Measurements from ENCODE around the gene RASGRF1. TPM values are rescaled to one million over a fixed set of nuclear protein-coding genes. Genes with fewer than 3 reads are reported as not detected.

The RASGRF1 gene
- total and polyA plus RNA-seq, 2 donors (not counting 1 experiment from before 2014, with no cell fraction given) = 0.09 TPM; not detected in 1

DNA sequence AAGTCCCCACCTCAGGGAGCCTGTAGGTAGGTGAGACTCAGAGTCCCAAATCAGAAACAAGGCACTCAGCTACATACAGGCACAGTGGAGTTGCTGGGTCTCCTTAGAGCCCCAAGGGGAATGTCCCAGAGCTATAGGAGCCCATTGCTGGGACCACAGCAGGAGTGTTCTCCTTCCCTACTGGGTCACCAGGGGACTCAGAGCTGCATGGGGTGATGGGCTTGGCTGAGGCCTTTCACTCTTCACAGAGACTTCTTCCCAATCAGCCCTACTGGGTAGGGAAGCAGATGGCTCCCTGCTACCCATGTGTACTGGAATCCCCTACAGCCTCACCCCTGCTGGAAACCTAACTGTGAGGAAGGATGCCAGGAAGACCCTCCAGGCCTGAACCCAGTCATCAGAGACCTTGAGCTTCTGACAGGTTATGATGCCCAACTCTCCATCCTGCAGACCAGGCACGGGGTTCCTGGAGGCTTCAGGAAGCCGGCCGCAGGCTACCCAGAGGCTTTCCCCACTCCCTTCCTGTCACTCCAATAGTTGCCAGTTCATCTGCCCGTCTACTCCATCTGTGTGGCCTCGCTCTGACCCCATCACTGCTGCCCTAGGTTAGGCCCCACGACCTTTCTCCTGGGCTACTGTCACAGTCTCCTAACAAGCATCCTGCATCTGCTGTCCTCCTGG lies 24.0 kb downstream of the RASGRF1 start:
- no peak for TF ChIP-seq EZH2 (IDR thresholded peaks at IDR 0.05; ENCODE audit: low read length, missing control alignments)
- TF ChIP-seq, protein P1, sequence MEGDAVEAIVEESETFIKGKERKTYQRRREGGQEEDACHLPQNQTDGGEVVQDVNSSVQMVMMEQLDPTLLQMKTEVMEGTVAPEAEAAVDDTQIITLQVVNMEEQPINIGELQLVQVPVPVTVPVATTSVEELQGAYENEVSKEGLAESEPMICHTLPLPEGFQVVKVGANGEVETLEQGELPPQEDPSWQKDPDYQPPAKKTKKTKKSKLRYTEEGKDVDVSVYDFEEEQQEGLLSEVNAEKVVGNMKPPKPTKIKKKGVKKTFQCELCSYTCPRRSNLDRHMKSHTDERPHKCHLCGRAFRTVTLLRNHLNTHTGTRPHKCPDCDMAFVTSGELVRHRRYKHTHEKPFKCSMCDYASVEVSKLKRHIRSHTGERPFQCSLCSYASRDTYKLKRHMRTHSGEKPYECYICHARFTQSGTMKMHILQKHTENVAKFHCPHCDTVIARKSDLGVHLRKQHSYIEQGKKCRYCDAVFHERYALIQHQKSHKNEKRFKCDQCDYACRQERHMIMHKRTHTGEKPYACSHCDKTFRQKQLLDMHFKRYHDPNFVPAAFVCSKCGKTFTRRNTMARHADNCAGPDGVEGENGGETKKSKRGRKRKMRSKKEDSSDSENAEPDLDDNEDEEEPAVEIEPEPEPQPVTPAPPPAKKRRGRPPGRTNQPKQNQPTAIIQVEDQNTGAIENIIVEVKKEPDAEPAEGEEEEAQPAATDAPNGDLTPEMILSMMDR (conservative IDR thresholded peaks at IDR 0.05 in 1 of 2, IDR thresholded peaks at IDR 0.05 in 1 of 2; ENCODE audit: low read depth in 1 of 2, low read length in 2 of 2) = no peak
- no peak overlapping the region for H3K4me3 ChIP-seq (replicated peaks in 1 of 4; ENCODE audit: control extremely low read depth in 1 of 4, insufficient read depth in 1 of 4, low read depth in 3 of 4, low read length in 4 of 4)
- no peaks in the 10 kb centered on the region for H3K79me2 ChIP-seq (ENCODE audit: control insufficient read depth, insufficient read depth, low read length)

DNA sequence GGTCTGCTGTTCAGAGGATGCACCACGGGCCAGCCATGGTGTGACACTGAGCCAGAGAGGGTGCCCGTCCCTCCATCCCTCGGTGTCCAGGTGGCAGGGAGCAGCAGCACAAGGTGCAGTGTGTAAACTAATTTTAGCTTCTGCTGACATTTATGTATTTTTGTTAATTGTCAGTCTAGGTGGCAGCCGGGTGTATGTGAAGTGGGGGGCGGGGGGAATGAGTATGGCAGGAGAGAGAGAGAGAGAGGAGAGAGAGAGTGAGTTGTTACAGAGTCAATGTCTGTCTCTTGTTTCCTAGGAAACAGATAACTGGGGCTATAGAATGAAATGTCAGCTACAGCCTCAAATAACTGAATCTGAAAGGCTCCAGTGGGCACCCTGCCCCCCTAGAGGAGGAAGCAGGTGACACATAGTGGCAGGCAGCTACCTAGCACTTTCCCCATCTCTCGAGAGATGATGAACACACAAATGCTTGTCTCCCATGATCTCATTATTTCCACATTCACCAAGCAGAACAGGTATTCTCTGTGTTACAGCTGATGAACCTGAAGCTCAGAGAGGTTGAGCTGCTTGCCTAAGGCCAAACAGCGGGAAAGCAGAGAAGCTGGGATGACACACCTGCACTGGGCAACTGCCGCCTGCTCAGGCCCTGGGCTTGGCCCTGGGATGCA lies 24.7 kb downstream of the RASGRF1 start:
- Histone ChIP-seq H4K20me1 (ENCODE audit: control insufficient read depth, extremely low read depth, insufficient read depth, low read length) (no peaks in the 10 kb centered on the region), H2AFZ (ENCODE audit: low read length) (no peak overlapping the region)

More for the DNA sequence above, 24.0 kb downstream of the RASGRF1 start:
- DNase-seq (ENCODE audit: low read depth in 2 of 2) = no peak
- Histone ChIP-seq H3K36me3 (ENCODE audit: control insufficient read depth, insufficient read depth, low read length) (no peaks in the 10 kb centered on the region), H4K20me1 (ENCODE audit: control insufficient read depth, extremely low read depth, insufficient read depth, low read length) (no peaks in the 10 kb centered on the region), H3K9ac (ENCODE audit: insufficient read depth, low read length) (no peak overlapping the region), H3K9me3 (ENCODE audit: control insufficient read depth, insufficient read depth, low read depth, low read length) (no peaks in the 10 kb centered on the region), H3K27ac (ENCODE audit: insufficient read depth, low read length) (no peak overlapping the region), H3K4me1 (ENCODE audit: control insufficient read depth, extremely low read depth, insufficient read depth, low read length) (no peaks in the 10 kb centered on the region), H3K4me2 (ENCODE audit: extremely low read depth, insufficient read depth, low read length) (no peak overlapping the region), H3K27me3 (ENCODE audit: control insufficient read depth, insufficient read depth, low read length) (no peaks in the 10 kb centered on the region), H2AFZ (ENCODE audit: low read length) (no peak overlapping the region)

DNA sequence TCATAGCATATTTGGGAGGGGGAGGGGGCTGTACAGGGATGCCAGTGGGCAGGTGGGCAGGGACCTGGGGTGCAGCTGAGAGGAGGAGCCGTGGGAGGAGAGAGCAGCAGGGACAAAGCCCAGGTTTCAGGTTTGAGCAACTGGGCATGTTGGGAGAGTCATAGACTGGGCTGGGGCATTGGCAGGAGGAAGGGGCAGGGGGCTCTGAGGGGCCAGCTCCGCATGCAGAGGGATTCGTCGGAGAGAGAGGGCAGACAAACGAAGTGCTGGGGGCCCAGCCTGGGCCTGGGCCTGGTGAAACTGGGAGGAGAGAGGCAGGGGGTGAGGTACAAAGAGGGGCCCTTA lies 25.2 kb downstream of the RASGRF1 start:
- no peak overlapping the region for H3K4me2 ChIP-seq (ENCODE audit: extremely low read depth, insufficient read depth, low read length)
- H3K27me3 ChIP-seq (ENCODE audit: control insufficient read depth, insufficient read depth, low read length) = no peaks in the 10 kb centered on the region
- no peak for DNase-seq (ENCODE audit: low read depth in 2 of 2)
- H3K4me1 ChIP-seq (ENCODE audit: control insufficient read depth, extremely low read depth, insufficient read depth, low read length) = no peaks in the 10 kb centered on the region
- H3K36me3 ChIP-seq (ENCODE audit: control insufficient read depth, insufficient read depth, low read length) = no peaks in the 10 kb centered on the region
- H3K9ac ChIP-seq (ENCODE audit: insufficient read depth, low read length) = no peak overlapping the region
- no peaks in the 10 kb centered on the region for H3K79me2 ChIP-seq (ENCODE audit: control insufficient read depth, insufficient read depth, low read length)
- no peaks in the 10 kb centered on the region for H3K9me3 ChIP-seq (ENCODE audit: control insufficient read depth, insufficient read depth, low read depth, low read length)
- TF ChIP-seq EZH2 (IDR thresholded peaks at IDR 0.05; ENCODE audit: low read length, missing control alignments) = no peak
- TF ChIP-seq, protein P1 (conservative IDR thresholded peaks at IDR 0.05 in 1 of 2, IDR thresholded peaks at IDR 0.05 in 1 of 2; ENCODE audit: low read depth in 1 of 2, low read length in 2 of 2) = no peak
- H2AFZ ChIP-seq (ENCODE audit: low read length) = no peak overlapping the region
- no peak overlapping the region for H3K4me3 ChIP-seq (replicated peaks in 1 of 4; ENCODE audit: control extremely low read depth in 1 of 4, insufficient read depth in 1 of 4, low read depth in 3 of 4, low read length in 4 of 4)
- no peaks in the 10 kb centered on the region for H4K20me1 ChIP-seq (ENCODE audit: control insufficient read depth, extremely low read depth, insufficient read depth, low read length)
- no peak overlapping the region for H3K27ac ChIP-seq (ENCODE audit: insufficient read depth, low read length)

More for the DNA sequence above, 24.7 kb downstream of the RASGRF1 start:
- Histone ChIP-seq H3K27me3 (ENCODE audit: control insufficient read depth, insufficient read depth, low read length) (no peaks in the 10 kb centered on the region), H3K27ac (ENCODE audit: insufficient read depth, low read length) (no peak overlapping the region), H3K36me3 (ENCODE audit: control insufficient read depth, insufficient read depth, low read length) (no peaks in the 10 kb centered on the region), H3K4me2 (ENCODE audit: extremely low read depth, insufficient read depth, low read length) (no peak overlapping the region), H3K9ac (ENCODE audit: insufficient read depth, low read length) (no peak overlapping the region), H3K9me3 (ENCODE audit: control insufficient read depth, insufficient read depth, low read depth, low read length) (no peaks in the 10 kb centered on the region), H3K4me3 (replicated peaks in 1 of 4; ENCODE audit: control extremely low read depth in 1 of 4, insufficient read depth in 1 of 4, low read depth in 3 of 4, low read length in 4 of 4) (no peak overlapping the region), H3K4me1 (ENCODE audit: control insufficient read depth, extremely low read depth, insufficient read depth, low read length) (no peaks in the 10 kb centered on the region), H3K79me2 (ENCODE audit: control insufficient read depth, insufficient read depth, low read length) (no peaks in the 10 kb centered on the region)
- no peak for DNase-seq (ENCODE audit: low read depth in 2 of 2)
- TF ChIP-seq EZH2 (IDR thresholded peaks at IDR 0.05; ENCODE audit: low read length, missing control alignments) = no peak
- TF ChIP-seq, protein P1 (conservative IDR thresholded peaks at IDR 0.05 in 1 of 2, IDR thresholded peaks at IDR 0.05 in 1 of 2; ENCODE audit: low read depth in 1 of 2, low read length in 2 of 2) = no peak
